BLaER1 (cell line): Measurements from ENCODE around the gene RAX.

Experiments
- H3K27ac ChIP-seq: shearing (Covaris generic); formaldehyde crosslinking; 2 replicates; pipeline ENCODE4 v1.8.1; 2022
- H3K27me3 ChIP-seq: shearing (Covaris generic); formaldehyde crosslinking; 2 replicates; pipeline ENCODE4 v1.8.1; 2022
- H3K36me3 ChIP-seq: shearing (Covaris generic); formaldehyde crosslinking; 2 replicates; pipeline ENCODE4 v1.8.1; 2022
- H3K4me1 ChIP-seq: shearing (Covaris generic); formaldehyde crosslinking; 2 replicates; pipeline ENCODE4 v1.8.1; 2022
- H3K4me2 ChIP-seq: shearing (Covaris generic); formaldehyde crosslinking; 2 replicates; pipeline ENCODE4 v1.8.1; 2022
- H3K4me3 ChIP-seq: shearing (Covaris generic); formaldehyde crosslinking; 2 replicates; pipeline ENCODE4 v1.8.1; 2022
- H3K9ac ChIP-seq: shearing (Covaris generic); formaldehyde crosslinking; 2 replicates; pipeline ENCODE4 v1.8.1; 2022
- H3K9me3 ChIP-seq: shearing (Covaris generic); formaldehyde crosslinking; 2 replicates; pipeline ENCODE4 v1.8.1; 2022
- H4K20me1 ChIP-seq: shearing (Covaris generic); formaldehyde crosslinking; 2 replicates; pipeline ENCODE4 v1.8.1; 2022
- Cebpa-rat ChIP-seq: shearing (Covaris generic); IDR thresholded peaks from 2 replicates; pipeline ENCODE4 v1.8.1; 2022

Gene RAX

DNA sequence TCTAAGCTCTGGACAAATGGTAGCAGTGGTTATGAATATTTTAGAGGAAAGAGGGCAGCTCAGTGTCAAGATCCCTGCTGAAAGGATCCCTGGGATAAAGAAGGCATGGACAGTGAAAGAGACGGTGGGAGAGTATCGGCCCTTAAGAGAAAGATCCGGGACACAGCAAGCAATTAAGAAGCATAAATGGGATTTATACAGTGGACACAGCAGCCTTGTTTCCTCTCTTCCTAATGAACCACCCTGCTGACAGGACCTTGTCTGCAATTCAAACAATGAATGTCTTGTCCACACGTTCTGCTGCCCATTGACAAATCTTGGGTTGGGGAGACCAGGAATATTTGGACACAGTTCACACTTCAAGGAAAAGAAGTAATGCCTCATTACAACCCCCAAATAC, 28.7 kb upstream of the RAX start:
- Histone ChIP-seq H4K20me1 (no peaks in the 10 kb centered on the region), H3K36me3 (no peaks in the 10 kb centered on the region), H3K4me2 (no peak overlapping the region), H3K9ac (no peak overlapping the region), H3K27ac (no peak overlapping the region), H3K4me1 (peaks cover 14% of the 10 kb centered on the region; the same call in 1 of the 2 replicates), H3K4me3 (no peak overlapping the region), H3K9me3 (no peaks in the 10 kb centered on the region), H3K27me3 (no peaks in the 10 kb centered on the region)
- no peak for TF ChIP-seq Cebpa-rat

DNA sequence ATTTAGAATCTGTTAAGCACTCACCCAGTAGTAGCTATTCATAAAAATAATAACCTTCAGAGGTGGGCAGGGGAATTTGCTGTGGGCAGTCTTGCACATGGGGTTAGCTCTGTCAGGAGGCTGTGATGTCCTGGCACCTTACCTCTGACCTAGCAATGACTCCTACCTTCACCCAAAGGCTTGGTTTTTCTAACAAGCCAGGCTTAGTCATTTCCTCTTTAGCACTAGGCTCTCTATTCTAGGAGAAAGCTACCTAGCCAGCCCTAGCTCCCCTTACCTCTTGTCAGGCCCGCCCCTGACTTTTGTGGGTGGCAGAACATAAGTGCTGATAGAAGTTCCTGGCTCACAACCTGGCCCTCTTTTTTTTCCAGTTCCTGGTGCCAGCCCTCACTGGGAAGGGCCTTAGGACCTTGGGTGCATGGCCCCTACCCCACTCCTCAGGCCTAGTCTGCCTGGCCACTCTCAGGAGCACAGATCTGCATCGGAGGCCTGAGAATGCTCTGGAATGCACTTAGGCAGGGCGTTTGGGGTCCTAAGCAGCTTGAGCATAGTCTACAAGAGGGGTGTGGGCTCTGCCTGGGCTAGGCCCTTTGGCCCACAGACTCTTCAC, 27.5 kb upstream of the RAX start:
- peaks cover 4% of the 10 kb centered on the region; the same call in 1 of the 2 replicates for H3K4me1 ChIP-seq
- H4K20me1 ChIP-seq = no peaks in the 10 kb centered on the region
- no peaks in the 10 kb centered on the region for H3K27me3 ChIP-seq
- no peak overlapping the region for H3K9ac ChIP-seq
- H3K4me2 ChIP-seq = no peak overlapping the region
- no peaks in the 10 kb centered on the region for H3K9me3 ChIP-seq
- H3K36me3 ChIP-seq = no peaks in the 10 kb centered on the region
- H3K27ac ChIP-seq = no peak overlapping the region
- H3K4me3 ChIP-seq = no peak overlapping the region
- no peak for TF ChIP-seq Cebpa-rat

DNA sequence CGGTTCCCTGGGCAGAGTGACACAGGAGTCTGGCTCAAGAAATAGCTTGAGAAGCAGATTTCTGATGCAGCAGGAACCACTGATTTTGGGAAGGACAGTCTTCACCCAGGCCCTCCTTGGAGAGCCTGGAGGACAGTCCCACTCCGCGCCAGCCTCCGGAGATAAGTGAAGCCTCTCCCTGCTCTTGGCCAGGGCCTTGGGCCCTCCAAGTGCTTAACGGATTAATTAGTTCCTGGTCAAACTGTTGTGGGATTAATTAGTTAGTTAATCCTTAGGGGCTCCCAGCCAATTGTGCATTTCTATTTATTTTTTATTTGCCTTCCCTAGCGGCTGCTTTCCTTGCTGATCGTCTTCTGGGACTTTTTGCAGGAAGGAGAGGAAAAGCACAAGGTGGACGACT, 25.6 kb upstream of the RAX start:
- no peaks in the 10 kb centered on the region for H3K36me3 ChIP-seq
- H4K20me1 ChIP-seq = no peaks in the 10 kb centered on the region
- H3K4me1 ChIP-seq = no peaks in the 10 kb centered on the region
- no peaks in the 10 kb centered on the region for H3K9me3 ChIP-seq
- no peak for TF ChIP-seq Cebpa-rat
- H3K27me3 ChIP-seq = no peaks in the 10 kb centered on the region
- H3K27ac ChIP-seq = no peak overlapping the region
- no peak overlapping the region for H3K4me3 ChIP-seq
- no peak overlapping the region for H3K4me2 ChIP-seq
- no peak overlapping the region for H3K9ac ChIP-seq

DNA sequence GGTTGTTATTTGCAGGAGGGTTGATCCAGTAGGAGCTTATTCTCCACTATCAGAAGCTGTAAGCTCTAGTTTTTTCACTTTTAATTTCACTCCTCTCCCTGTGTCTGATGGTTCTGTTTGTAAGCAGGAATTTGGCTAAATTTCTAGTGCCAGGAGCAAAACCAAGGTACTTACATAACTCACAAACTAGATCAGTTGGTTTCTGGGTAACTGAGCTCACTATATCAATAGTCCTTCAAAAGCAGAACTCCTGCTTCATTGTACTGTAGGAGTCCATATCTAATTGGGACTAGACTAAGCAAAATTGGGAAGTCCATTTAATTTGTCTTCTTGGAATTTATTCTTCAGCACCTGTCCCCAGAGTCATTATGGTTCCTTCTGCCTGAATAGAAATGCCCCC, 20.1 kb upstream of the RAX start:
- Histone ChIP-seq H3K4me2 (no peak overlapping the region), H3K9ac (no peak overlapping the region), H3K27me3 (no peaks in the 10 kb centered on the region), H3K4me1 (no peaks in the 10 kb centered on the region), H3K9me3 (no peaks in the 10 kb centered on the region), H3K27ac (no peak overlapping the region), H4K20me1 (no peaks in the 10 kb centered on the region), H3K4me3 (no peak overlapping the region), H3K36me3 (no peaks in the 10 kb centered on the region)
- no peak for TF ChIP-seq Cebpa-rat

DNA sequence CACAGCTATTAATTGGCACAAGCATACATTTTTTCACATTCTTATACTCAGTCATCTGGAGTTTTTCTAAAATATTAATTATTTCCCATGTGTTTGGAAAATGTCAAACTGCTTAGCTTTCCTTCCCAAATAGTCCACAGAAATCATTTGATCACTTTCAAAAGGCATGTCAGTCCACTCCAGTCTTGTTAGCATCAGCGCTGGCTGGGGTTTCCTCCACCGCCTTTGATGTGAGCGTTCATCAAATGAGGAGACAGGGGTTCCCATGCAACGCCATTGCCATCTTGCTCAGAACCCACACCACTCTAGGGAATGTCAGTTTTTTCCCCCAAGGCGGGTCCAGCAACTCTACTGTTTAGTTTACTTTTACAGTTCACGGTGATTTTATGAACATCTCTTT, 13.1 kb upstream of the RAX start:
- Histone ChIP-seq H3K9me3 (no peaks in the 10 kb centered on the region), H3K4me3 (no peak overlapping the region), H3K36me3 (no peaks in the 10 kb centered on the region), H3K27ac (no peak overlapping the region), H3K4me2 (no peak overlapping the region), H3K9ac (no peak overlapping the region), H3K4me1 (no peaks in the 10 kb centered on the region), H4K20me1 (no peaks in the 10 kb centered on the region), H3K27me3 (no peaks in the 10 kb centered on the region)
- TF ChIP-seq Cebpa-rat = no peak

DNA sequence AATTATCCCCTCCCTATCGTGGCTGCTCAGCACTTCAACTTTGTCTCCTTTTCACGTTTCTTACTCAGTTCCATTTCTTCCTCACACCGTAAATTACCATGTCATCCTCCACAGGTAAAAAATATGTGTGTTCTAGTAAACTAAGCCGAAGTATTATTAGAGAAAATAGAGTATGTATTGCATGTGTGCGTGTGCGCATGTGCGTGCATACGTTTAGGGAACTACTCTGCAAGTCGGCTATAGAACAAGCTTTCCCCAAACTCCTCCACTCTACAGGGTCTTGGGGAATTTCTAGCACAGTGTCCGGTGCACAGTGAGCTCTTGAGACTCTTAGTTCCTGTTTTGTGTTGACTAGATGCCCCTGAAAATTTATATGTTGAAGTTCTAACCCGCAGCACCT, 9.1 kb upstream of the RAX start:
- no peaks in the 10 kb centered on the region for H3K9me3 ChIP-seq
- H3K27me3 ChIP-seq = no peaks in the 10 kb centered on the region
- H3K36me3 ChIP-seq = no peaks in the 10 kb centered on the region
- H3K4me3 ChIP-seq = no peak overlapping the region
- H3K9ac ChIP-seq = no peak overlapping the region
- no peak overlapping the region for H3K4me2 ChIP-seq
- H3K4me1 ChIP-seq = no peaks in the 10 kb centered on the region
- no peak overlapping the region for H3K27ac ChIP-seq
- H4K20me1 ChIP-seq = no peaks in the 10 kb centered on the region
- TF ChIP-seq Cebpa-rat = no peak

DNA sequence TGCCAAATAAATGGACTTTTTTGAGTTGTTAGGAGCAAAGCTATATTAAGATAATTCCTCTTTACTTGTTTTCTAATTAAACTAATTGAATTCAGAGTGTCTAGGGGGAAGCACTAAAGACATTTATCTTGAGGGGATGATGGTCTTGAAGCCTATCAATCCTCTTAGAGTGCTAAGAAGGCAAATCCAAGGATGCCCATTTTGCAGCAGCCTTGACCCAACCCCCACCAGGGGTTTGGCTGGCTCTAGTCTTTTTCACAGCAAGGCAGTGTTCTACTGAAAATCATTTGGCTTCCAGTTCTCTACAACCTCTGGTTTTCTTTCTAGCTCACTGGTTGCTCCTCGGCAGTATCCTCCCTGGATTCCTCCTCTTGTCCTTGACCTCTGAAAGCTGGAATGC, 6.5 kb upstream of the RAX start:
- Histone ChIP-seq H3K9ac (no peak overlapping the region), H4K20me1 (no peaks in the 10 kb centered on the region), H3K27me3 (peaks cover 12% of the 10 kb centered on the region), H3K4me1 (no peaks in the 10 kb centered on the region), H3K36me3 (no peaks in the 10 kb centered on the region), H3K27ac (no peak overlapping the region), H3K9me3 (0 out of 2 replicates have a peak, but pooled peaks cover under 1% of the 10 kb centered on the region), H3K4me2 (no peak overlapping the region), H3K4me3 (no peak overlapping the region)
- TF ChIP-seq Cebpa-rat = no peak

DNA sequence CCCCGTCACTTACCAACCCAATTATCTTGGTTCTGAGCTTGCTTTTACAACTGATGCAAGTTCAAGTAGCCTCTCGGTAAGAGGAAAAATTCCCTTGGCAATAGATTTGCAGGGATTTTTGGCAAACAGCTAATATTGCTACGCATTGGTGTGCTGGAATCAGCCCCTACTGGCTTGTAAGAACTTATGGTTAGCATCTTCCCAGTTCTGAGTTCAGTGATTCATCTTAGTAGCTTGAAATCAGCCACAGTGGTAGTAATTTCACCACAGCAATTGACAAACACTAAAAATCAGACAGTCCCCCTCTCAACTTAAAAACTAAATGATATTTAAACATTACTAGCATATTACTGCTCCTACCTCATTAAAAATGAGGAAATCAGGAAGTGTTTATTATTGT, 5.9 kb upstream of the RAX start:
- TF ChIP-seq Cebpa-rat = no peak
- H3K36me3 ChIP-seq = no peaks in the 10 kb centered on the region
- H3K27me3 ChIP-seq = peaks cover 18% of the 10 kb centered on the region
- H3K4me1 ChIP-seq = no peaks in the 10 kb centered on the region
- H3K9me3 ChIP-seq = peaks cover 5% of the 10 kb centered on the region
- H3K4me2 ChIP-seq = no peak overlapping the region
- no peaks in the 10 kb centered on the region for H4K20me1 ChIP-seq
- no peak overlapping the region for H3K9ac ChIP-seq
- H3K4me3 ChIP-seq = no peak overlapping the region
- no peak overlapping the region for H3K27ac ChIP-seq

DNA sequence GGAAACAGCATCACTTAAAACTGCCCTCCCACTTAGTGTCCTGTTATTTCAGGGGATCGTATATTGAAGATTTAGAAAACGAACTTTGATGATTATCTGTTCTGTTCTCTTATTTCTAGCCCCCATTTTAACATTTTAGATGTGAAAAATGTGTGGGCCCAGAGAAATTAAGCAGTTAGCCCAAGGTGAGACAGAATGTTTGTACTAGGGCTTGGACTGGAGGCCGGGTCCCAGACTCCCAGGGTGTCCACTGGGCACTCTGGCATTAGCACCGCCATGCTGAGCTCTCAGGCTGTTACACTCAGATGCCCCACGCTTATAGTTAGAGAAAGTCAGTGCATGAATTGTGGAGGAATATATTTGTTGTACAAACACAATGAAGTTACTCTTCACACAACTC, 5.5 kb upstream of the RAX start:
- H3K27me3 ChIP-seq = peaks cover 22% of the 10 kb centered on the region
- H3K36me3 ChIP-seq = no peaks in the 10 kb centered on the region
- H3K27ac ChIP-seq = no peak overlapping the region

DNA sequence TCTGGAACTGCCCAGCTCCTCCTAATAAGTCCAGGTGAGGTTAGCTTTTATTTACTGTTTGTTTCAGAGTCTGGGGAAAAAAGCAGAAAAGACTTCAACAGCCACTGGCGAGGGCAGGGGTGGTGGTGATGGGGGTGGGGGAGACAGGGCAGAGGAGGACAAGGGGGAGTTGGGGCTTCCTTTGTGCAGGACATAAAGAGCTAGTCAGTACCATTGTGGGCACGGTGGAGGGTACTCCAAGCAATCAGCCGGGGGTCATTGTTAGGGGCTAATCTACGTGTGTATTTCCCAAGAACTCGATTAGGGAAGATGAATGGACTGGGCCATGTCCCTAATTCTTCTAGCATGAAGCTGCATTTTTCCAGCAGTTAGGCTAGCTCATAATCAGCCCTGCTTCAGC, 2.8 kb upstream of the RAX start:
- Histone ChIP-seq H3K4me3 (no peak overlapping the region), H3K27me3 (peaks cover 49% of the 10 kb centered on the region), H3K9ac (no peak overlapping the region), H3K27ac (no peak overlapping the region), H3K9me3 (peaks cover 37% of the 10 kb centered on the region), H3K4me1 (no peaks in the 10 kb centered on the region), H3K36me3 (no peaks in the 10 kb centered on the region), H3K4me2 (no peak overlapping the region), H4K20me1 (no peaks in the 10 kb centered on the region)
- TF ChIP-seq Cebpa-rat = no peak

More for the DNA sequence above, 5.5 kb upstream of the RAX start:
- Histone ChIP-seq H3K9ac (no peak overlapping the region), H4K20me1 (no peaks in the 10 kb centered on the region), H3K4me3 (no peak overlapping the region), H3K4me2 (no peak overlapping the region), H3K9me3 (peaks cover 9% of the 10 kb centered on the region), H3K4me1 (no peaks in the 10 kb centered on the region)
- no peak for TF ChIP-seq Cebpa-rat

DNA sequence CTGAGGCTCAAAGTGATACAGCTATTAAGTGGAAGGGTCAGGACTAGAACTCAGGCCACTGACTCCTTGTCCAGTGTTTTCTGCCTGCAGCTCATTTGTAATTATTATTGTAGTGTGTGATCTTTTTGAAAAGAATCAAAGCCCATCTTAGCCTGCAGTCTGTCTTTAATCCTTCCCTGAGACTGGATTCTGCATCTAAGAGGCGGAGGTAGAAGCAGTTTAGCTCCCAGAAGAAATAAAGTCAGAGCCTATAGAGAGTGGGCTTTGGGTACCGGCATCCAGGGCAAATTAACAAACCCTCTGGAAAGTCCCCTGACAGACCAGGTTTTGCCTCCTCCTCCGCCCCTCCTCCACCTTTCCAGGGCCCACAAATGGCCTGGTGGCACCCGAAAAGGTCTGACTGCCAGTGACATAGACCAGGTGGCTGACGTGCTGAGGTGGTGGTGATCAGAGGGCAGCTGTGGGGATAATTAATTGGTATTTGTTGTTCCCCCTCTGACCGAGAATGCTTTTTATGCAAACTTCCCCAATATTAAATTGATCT, 2.2 kb upstream of the RAX start:
- Histone ChIP-seq H3K9me3 (peaks cover 43% of the 10 kb centered on the region), H3K27ac (no peak overlapping the region), H3K4me3 (no peak overlapping the region), H3K36me3 (no peaks in the 10 kb centered on the region), H4K20me1 (no peaks in the 10 kb centered on the region), H3K27me3 (peaks cover 55% of the 10 kb centered on the region), H3K4me1 (no peaks in the 10 kb centered on the region), H3K4me2 (no peak overlapping the region), H3K9ac (no peak overlapping the region)
- TF ChIP-seq Cebpa-rat = no peak
